ENCODE results near the gene TNFSF13B. TPM values are rescaled to one million over a fixed set of nuclear protein-coding genes. Genes with fewer than 3 reads are reported as not detected.

TNFSF13B gene, protein sequence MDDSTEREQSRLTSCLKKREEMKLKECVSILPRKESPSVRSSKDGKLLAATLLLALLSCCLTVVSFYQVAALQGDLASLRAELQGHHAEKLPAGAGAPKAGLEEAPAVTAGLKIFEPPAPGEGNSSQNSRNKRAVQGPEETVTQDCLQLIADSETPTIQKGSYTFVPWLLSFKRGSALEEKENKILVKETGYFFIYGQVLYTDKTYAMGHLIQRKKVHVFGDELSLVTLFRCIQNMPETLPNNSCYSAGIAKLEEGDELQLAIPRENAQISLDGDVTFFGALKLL
- 0.10 and 0.98 TPM in 2 replicates for total RNA-seq

DNA sequence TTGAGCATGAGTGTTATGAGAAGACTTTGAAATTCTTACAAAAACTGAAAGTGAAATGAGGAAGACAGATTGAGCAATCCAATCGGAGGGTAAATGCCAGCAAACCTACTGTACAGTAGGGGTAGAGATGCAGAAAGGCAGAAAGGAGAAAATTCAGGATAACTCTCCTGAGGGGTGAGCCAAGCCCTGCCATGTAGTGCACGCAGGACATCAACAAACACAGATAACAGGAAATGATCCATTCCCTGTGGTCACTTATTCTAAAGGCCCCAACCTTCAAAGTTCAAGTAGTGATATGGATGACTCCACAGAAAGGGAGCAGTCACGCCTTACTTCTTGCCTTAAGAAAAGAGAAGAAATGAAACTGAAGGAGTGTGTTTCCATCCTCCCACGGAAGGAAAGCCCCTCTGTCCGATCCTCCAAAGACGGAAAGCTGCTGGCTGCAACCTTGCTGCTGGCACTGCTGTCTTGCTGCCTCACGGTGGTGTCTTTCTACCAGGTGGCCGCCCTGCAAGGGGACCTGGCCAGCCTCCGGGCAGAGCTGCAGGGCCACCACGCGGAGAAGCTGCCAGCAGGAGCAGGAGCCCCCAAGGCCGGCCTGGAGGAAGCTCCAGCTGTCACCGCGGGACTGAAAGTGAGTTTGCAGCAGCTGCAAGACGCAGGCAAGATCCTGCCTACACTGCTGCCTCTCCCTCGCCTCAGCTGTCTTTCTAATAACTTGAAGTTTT lies at the start of gene TNFSF13B:
Gene TNFSF13B (plus strand): TSS at position 118 of the 728 bp plus-strand sequence. CDS start 178 bp downstream, at position 296.

Small RNAs within 50 kb of the gene (small RNA-seq; reads per million reads assigned to genes)
- gene RNA5SP39, result not detected

Other genes starting within 250 kb of the TNFSF13B start
- 13.1 and 16.7 TPM in 2 replicates for gene LIG4, start 54.2 kb upstream of the TNFSF13B start, total RNA-seq
- gene ABHD13, start 51.3 kb upstream of the TNFSF13B start, total RNA-seq, result 8.2 and 10.5 TPM in 2 replicates